Germinal center (tissue), 1 donor: ENCODE results near the gene CACNA1A.

ENCODE experiments used
- DNase-seq: peaks from one replicate; pipeline ENCODE4 v3.0.0; 2012; ENCODE audit warnings: mixed read lengths, low spot score

CACNA1A gene

GRCh38 chr19:13163609-13164342 is 342.5 kb downstream of the CACNA1A start:
- DNase-seq = peak; percentile 45

GRCh38 chr19:13162724-13163608 is 343.3 kb downstream of the CACNA1A start:
- peak; percentile 80 for DNase-seq

GRCh38 chr19:13160557-13160956 is 345.7 kb downstream of the CACNA1A start:
- DNase-seq = no peak

- DNase-seq = no peak
Measured at GRCh38 chr19:13159713-13160112, 346.6 kb downstream of the CACNA1A start.
